ENCODE data around the gene HS3ST5.

HS3ST5 gene

DNA sequence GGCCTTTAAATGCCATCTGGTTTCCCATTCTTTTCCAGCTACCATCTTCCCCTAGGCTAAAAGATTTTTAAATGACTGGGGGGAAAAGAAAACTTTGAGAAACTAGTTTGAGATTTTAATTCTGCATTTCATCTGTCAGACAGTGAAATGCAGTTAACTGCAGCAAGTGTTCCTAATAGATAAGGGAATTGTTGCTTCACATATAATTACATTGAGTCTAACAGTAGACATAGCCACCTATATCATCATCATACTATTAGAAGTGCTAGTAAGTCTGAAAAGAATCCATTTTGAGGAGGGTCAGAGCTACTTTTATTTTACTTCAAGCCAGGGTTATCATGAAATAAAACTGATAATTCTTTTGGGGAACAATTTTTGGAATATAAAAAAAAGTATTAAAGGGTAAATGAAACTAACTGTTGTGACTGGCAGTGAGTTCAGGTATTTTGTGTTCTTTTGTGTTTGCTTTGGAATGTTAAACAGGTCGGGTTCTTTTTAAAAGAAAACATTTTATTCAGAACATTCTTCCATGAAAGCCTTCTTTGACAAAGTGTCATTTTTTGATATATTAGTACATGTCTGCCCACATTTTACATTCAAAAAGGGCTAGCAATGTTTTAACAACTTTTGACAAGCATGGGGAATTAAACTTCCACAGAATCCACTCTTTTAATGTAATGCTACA is 170.1 kb downstream of the HS3ST5 start:
- Histone ChIP-seq H3K27me3 (replicated peaks; ENCODE audit: insufficient read depth, low read length) (no peaks in the 10 kb centered on the region), H3K36me3 (replicated peaks; ENCODE audit: insufficient read depth, low read length) (no peaks in the 10 kb centered on the region), H2AFZ (ENCODE audit: low read length) (no peak overlapping the region), H3F3A (ENCODE audit: insufficient read depth, low read length) (no peaks in the 10 kb centered on the region), H3K4me1 (ENCODE audit: low read length) (no peaks in the 10 kb centered on the region), H3K79me2 (ENCODE audit: low read length) (no peaks in the 10 kb centered on the region), H3K9me3 (replicated peaks; ENCODE audit: insufficient read depth, low read length) (no peaks in the 10 kb centered on the region), H4K20me1 (ENCODE audit: insufficient read depth, low read length) (no peaks in the 10 kb centered on the region), H3K9ac (ENCODE audit: low read length) (no peak overlapping the region), H3K27ac (ENCODE audit: low read length) (no peak overlapping the region), H3K4me2 (ENCODE audit: low read depth, low read length) (no peak overlapping the region), H3K9me2 (replicated peaks; ENCODE audit: insufficient read depth, low read length) (no peaks in the 10 kb centered on the region), H3K4me3 (ENCODE audit: low read length) (no peak overlapping the region)
- DNase-seq: no peak
- TF ChIP-seq EZH2 (optimal IDR thresholded peaks at IDR 0.05; ENCODE audit: low read depth, low read length): no peak
- TF ChIP-seq EZH2phosphoT487 (IDR thresholded peaks at IDR 0.05; ENCODE audit: low read length): no peak
- TF ChIP-seq, protein P1, sequence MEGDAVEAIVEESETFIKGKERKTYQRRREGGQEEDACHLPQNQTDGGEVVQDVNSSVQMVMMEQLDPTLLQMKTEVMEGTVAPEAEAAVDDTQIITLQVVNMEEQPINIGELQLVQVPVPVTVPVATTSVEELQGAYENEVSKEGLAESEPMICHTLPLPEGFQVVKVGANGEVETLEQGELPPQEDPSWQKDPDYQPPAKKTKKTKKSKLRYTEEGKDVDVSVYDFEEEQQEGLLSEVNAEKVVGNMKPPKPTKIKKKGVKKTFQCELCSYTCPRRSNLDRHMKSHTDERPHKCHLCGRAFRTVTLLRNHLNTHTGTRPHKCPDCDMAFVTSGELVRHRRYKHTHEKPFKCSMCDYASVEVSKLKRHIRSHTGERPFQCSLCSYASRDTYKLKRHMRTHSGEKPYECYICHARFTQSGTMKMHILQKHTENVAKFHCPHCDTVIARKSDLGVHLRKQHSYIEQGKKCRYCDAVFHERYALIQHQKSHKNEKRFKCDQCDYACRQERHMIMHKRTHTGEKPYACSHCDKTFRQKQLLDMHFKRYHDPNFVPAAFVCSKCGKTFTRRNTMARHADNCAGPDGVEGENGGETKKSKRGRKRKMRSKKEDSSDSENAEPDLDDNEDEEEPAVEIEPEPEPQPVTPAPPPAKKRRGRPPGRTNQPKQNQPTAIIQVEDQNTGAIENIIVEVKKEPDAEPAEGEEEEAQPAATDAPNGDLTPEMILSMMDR (IDR thresholded peaks at IDR 0.05; ENCODE audit: low read length): no peak

DNA sequence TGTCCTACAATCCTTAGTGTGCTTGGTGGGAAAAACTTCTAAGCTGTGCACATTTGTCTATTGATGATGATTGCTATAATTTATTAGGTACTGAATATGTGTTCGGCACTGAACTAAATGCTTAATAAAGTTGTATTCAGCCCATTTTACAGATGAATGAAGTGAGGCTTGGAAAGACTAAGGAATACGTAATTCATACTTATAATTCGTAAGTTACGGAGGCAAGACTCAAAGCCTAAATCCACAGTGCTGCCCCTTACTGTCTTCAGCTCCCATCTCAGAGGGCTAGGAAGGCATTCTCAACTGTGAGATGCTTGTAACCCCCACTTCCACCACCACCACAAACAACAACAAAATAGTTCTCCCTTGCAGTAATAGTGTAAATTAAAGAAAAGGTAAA is 171.3 kb downstream of the HS3ST5 start:
- DNase-seq: no peak
- Histone ChIP-seq H3K9me3 (replicated peaks; ENCODE audit: insufficient read depth, low read length) (no peaks in the 10 kb centered on the region), H3K4me2 (ENCODE audit: low read depth, low read length) (no peak overlapping the region), H3K36me3 (replicated peaks; ENCODE audit: insufficient read depth, low read length) (no peaks in the 10 kb centered on the region), H3K27me3 (replicated peaks; ENCODE audit: insufficient read depth, low read length) (no peaks in the 10 kb centered on the region), H3F3A (ENCODE audit: insufficient read depth, low read length) (no peaks in the 10 kb centered on the region), H3K9me2 (replicated peaks; ENCODE audit: insufficient read depth, low read length) (no peaks in the 10 kb centered on the region), H3K27ac (ENCODE audit: low read length) (no peak overlapping the region), H3K79me2 (ENCODE audit: low read length) (no peaks in the 10 kb centered on the region), H4K20me1 (ENCODE audit: insufficient read depth, low read length) (no peaks in the 10 kb centered on the region), H3K4me3 (ENCODE audit: low read length) (no peak overlapping the region), H3K4me1 (ENCODE audit: low read length) (no peaks in the 10 kb centered on the region), H3K9ac (ENCODE audit: low read length) (no peak overlapping the region), H2AFZ (ENCODE audit: low read length) (no peak overlapping the region)
- TF ChIP-seq EZH2phosphoT487 (IDR thresholded peaks at IDR 0.05; ENCODE audit: low read length): no peak
- no peak for TF ChIP-seq EZH2 (optimal IDR thresholded peaks at IDR 0.05; ENCODE audit: low read depth, low read length)
- TF ChIP-seq, protein P1 (IDR thresholded peaks at IDR 0.05; ENCODE audit: low read length): no peak

- no peaks in the 10 kb centered on the region for H4K20me1 ChIP-seq (ENCODE audit: insufficient read depth, low read length)
- no peak overlapping the region for H3K27ac ChIP-seq (ENCODE audit: low read length)
- no peaks in the 10 kb centered on the region for H3K36me3 ChIP-seq (replicated peaks; ENCODE audit: insufficient read depth, low read length)
- H3K4me3 ChIP-seq (ENCODE audit: low read length): no peak overlapping the region
- no peaks in the 10 kb centered on the region for H3K9me3 ChIP-seq (replicated peaks; ENCODE audit: insufficient read depth, low read length)
- no peak overlapping the region for H3K9ac ChIP-seq (ENCODE audit: low read length)
- no peaks in the 10 kb centered on the region for H3K9me2 ChIP-seq (replicated peaks; ENCODE audit: insufficient read depth, low read length)
- no peak overlapping the region for H2AFZ ChIP-seq (ENCODE audit: low read length)
- H3F3A ChIP-seq (ENCODE audit: insufficient read depth, low read length): no peaks in the 10 kb centered on the region
- TF ChIP-seq, protein P1 (IDR thresholded peaks at IDR 0.05; ENCODE audit: low read length): no peak
- no peak for TF ChIP-seq EZH2phosphoT487 (IDR thresholded peaks at IDR 0.05; ENCODE audit: low read length)
- no peak for TF ChIP-seq EZH2 (optimal IDR thresholded peaks at IDR 0.05; ENCODE audit: low read depth, low read length)
- H3K4me2 ChIP-seq (ENCODE audit: low read depth, low read length): no peak overlapping the region
- no peaks in the 10 kb centered on the region for H3K27me3 ChIP-seq (replicated peaks; ENCODE audit: insufficient read depth, low read length)
- H3K4me1 ChIP-seq (ENCODE audit: low read length): no peaks in the 10 kb centered on the region
- no peaks in the 10 kb centered on the region for H3K79me2 ChIP-seq (ENCODE audit: low read length)
- DNase-seq: no peak
Observed at GRCh38 chr6:114170958-114171387, 171.8 kb downstream of the HS3ST5 start.

Data from MM.1S (cell line).